ENCODE measurements around the gene TRIM72.
"Not testable (repeated sequence)": the region's sequence is repeated elsewhere in the genome, so short reads cannot be mapped to it uniquely, and the experiment has no call there.

TRIM72 gene

DNA sequence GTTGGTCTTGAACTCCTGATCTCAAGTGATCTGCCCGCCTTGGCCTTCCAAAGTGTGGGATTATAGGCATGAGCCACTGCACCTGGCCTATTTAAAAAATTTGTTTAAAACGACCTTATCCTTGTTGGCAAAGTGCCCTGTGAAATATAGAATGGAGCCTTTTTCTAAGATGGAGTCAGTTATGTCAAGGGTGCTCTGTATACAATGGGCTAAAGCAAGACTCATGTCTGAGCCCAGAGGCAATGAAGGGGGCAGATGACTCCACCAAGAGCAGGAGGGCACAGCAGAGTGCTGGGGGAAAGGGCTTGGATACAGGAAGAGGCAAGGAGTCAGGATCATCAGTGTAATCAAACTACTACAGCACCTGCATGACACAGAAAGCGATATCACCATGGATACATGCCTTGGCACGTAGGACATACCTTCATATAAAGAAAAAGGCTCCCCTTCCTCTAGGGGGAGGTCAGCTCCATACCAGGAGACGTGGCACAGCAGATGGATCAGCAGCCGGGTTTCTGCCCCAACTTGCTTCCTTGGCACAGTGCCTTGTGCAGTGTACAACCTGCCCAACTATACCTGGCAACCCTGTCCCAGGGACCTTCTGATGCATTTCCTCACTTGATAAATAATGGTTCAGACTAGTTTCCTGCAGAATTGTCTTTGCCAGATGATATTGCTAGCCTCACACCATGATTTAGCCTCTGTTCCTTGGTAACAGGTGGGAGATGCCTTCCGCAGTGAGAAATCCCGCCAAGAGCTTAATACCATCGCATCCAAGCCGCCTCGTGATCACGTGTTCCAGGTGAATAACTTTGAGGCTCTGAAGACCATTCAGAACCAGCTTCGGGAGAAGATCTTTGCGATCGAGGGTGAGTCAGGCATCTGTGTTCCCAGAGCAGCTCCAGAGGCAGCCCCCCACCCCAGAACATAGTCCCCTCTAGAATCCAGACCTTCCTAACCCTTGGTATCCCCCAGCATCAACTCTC, 61.2 kb downstream of the TRIM72 start:
- H3K9me3 Mint-ChIP-seq: no peaks in the 10 kb centered on the region
- no peak overlapping the region for H3K4me3 Mint-ChIP-seq
- H3K36me3 Mint-ChIP-seq: no peaks in the 10 kb centered on the region
- H3K27ac Mint-ChIP-seq: no peak overlapping the region
- peaks cover 4% of the 10 kb centered on the region for H3K4me1 Mint-ChIP-seq
- H3K27me3 Mint-ChIP-seq: no peaks in the 10 kb centered on the region

DNA sequence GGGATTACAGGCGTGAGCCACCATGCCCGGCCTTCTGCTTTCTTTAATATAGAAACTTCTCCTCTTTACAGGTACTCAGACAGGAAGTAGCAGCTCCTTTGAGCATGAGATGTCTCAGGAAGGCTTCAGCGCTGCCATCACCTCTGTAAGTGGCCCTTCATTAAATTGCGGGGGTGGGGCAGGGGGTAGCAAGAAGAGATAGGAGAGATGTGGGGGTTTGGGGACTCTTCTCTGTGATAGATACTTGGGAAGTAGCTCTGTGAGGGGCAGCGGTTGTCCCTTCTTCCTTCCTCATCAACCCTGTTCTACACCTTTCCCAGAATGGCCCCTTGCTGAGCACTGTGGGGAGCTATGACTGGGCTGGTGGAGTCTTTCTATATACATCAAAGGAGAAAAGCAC, 62.7 kb downstream of the TRIM72 start:
- H3K27me3 Mint-ChIP-seq: no peaks in the 10 kb centered on the region
- H3K9me3 Mint-ChIP-seq: no peaks in the 10 kb centered on the region
- H3K4me3 Mint-ChIP-seq: no peak overlapping the region
- no peaks in the 10 kb centered on the region for H3K36me3 Mint-ChIP-seq
- H3K4me1 Mint-ChIP-seq: peaks cover 4% of the 10 kb centered on the region
- no peak overlapping the region for H3K27ac Mint-ChIP-seq

DNA sequence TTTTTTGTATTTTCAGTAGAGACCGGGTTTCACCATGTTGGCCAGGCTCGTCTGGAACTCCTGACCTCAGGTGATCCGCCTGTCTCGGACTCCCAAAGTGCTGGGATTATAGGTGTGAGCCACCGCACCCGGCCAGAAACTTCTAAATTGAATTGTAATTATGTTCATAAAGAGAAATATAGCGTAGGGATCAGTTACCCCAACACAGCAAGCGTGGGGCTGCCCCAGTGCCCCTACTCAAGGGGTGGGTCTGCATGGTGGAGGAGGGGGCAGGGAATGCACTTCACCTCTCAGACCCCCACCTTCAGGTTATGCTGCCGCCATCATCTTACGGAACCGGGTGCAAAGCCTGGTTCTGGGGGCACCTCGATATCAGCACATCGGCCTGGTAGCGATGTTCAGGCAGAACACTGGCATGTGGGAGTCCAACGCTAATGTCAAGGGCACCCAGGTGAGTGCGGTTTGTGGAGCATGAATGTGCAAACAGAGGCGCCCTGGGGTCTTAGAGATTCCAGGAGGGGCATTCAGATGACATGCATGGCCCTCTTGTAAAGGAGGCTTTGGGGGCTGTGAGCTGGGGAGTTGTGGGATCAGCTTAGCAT, 63.8 kb downstream of the TRIM72 start:
- Mint-ChIP-seq H3K36me3 (no peaks in the 10 kb centered on the region), H3K27me3 (no peaks in the 10 kb centered on the region), H3K4me1 (peaks cover 4% of the 10 kb centered on the region), H3K9me3 (no peaks in the 10 kb centered on the region), H3K4me3 (no peak overlapping the region), H3K27ac (no peak overlapping the region)

DNA sequence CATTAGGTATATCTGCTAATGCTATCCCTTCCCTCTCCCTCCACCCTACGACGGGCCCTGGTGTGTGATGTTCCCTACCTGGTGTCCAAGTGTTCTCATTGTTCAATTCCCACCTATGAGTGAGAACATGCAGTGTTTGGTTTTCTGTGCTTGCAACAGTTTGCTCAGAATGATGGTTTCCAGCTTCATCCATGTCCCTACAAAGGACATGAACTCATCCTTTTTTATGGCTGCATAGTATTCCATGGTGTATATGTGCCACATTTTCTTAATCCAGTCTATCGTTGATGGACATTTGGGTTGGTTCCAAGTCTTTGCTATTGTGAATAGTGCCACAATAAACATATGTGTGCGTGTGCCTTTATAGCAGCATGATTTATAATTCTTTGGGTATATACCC, 64.9 kb downstream of the TRIM72 start:
- not testable (repeated sequence) for H3K27ac Mint-ChIP-seq, H3K36me3 Mint-ChIP-seq, H3K27me3 Mint-ChIP-seq, H3K4me1 Mint-ChIP-seq, H3K4me3 Mint-ChIP-seq, H3K9me3 Mint-ChIP-seq
